Measurements from ENCODE around the gene TTLL13. TPM values are rescaled to one million over a fixed set of nuclear protein-coding genes. Genes with fewer than 3 reads are reported as not detected.
"Not testable (repeated sequence)": the region's sequence is repeated elsewhere in the genome, so short reads cannot be mapped to it uniquely, and the experiment has no call there.

The TTLL13 gene
- total RNA-seq, 4 donors from 2014 or later = 0.21 TPM; not detected in 3

DNA sequence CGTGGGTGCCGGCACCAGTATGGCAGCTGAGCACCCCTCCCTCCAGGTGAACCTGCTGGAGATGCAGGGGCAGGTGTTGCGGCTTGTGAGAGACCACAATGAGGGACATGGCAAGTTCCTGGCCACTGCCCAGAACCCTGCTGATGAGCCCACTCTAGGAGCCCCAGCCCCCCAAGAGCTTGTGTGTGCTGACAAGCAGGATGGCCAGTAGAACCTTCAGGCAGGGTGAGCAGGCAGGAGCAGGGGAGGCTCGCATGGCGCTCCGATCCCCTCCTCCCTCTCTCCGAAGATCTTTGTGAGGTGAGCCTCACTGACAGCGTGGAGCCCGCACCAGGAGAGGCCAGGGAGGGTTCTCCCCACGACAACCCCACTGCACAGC, 45.9 kb downstream of the TTLL13 start:
- Histone ChIP-seq H3K4me3 (no peak overlapping the region), H3K9me3 (no peaks in the 10 kb centered on the region), H3K27me3 (no peaks in the 10 kb centered on the region), H3K4me1 (peaks cover 8% of the 10 kb centered on the region), H3K27ac (no peak overlapping the region), H3K36me3 (no peaks in the 10 kb centered on the region)
- TF ChIP-seq CTCF (IDR thresholded peaks at IDR 0.05) = no peak
- no peak for TF ChIP-seq EP300 (IDR thresholded peaks at IDR 0.05)
- 53% methylated on average over 4 of the region's 10 CpGs for WGBS
- no peak for DNase-seq (ENCODE audit: low spot score in 2 of 2)

DNA sequence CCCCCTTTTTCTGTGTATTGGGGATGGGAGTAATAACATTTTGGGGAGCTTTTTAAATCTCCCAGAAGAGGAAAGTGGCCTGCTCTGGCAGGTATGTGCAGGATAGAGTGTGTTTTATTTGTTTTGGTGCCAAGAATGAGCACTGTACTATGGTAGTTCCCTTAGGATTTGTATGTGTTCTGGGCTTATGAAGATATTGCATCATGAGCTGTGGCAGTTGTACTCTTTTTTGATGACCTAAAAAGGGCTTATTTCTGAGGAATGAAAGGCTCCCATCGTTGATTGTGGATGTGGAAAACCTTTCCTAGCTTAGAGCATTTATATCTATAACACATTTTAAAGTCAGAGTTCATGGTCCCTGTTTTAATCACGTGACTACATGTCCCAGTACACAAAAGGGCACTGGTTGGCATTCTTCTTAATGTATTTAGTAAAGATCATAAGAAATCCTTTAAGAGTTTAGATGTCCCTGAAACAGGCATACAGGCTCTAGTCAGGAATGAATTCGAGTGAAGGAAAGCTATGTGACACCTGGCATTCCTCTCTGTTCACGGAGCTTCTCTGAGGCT, 47.0 kb downstream of the TTLL13 start:
- H3K9me3 ChIP-seq; H3K4me3 ChIP-seq; DNase-seq (ENCODE audit: low spot score in 2 of 2); H3K36me3 ChIP-seq; H3K27ac ChIP-seq; H3K27me3 ChIP-seq: not testable (repeated sequence)
- H3K4me1 ChIP-seq = peaks cover 13% of the 10 kb centered on the region
- 65% methylated on average over 4 of the region's 4 CpGs for WGBS

DNA sequence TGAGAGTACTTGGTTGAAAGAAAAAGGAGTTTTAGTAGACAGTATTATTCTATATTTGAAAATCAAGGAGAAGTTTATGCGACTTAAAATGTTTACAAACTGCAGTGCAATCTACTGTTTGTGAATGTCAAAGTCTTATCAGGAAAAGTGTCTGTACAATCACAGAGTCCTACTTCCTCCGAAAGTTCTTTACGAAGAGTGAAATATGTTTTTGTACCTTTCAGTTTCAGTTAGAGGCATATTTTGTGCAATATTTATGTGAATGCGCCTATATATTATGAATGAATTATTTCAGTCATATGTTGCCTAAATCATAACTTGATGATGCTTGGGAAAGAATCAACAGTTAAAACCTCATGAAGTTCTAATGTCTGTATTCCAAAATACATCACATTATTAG, 47.7 kb downstream of the TTLL13 start:
- H3K4me3 ChIP-seq = no peak overlapping the region
- H3K27ac ChIP-seq = no peak overlapping the region
- peaks cover 19% of the 10 kb centered on the region for H3K4me1 ChIP-seq
- no peak for DNase-seq (ENCODE audit: low spot score in 2 of 2)
- TF ChIP-seq EP300 (IDR thresholded peaks at IDR 0.05) (no peak), POLR2A (IDR thresholded peaks at IDR 0.05) (no peak), POLR2AphosphoS5 (IDR thresholded peaks at IDR 0.05) (no peak), CTCF (IDR thresholded peaks at IDR 0.05) (no peak)
- H3K9me3 ChIP-seq = no peaks in the 10 kb centered on the region
- H3K36me3 ChIP-seq = no peaks in the 10 kb centered on the region
- H3K27me3 ChIP-seq = no peaks in the 10 kb centered on the region
- WGBS = 95% methylated on average over 4 of the region's 4 CpGs

- no peak for DNase-seq (ENCODE audit: low spot score in 2 of 2)
- WGBS = 88% methylated on average over 9 of the region's 9 CpGs
- no peaks in the 10 kb centered on the region for H3K27me3 ChIP-seq
- no peaks in the 10 kb centered on the region for H3K36me3 ChIP-seq
- H3K9me3 ChIP-seq = no peaks in the 10 kb centered on the region
- no peak for TF ChIP-seq EP300 (IDR thresholded peaks at IDR 0.05)
- no peak for TF ChIP-seq CTCF (IDR thresholded peaks at IDR 0.05)
- no peak for TF ChIP-seq POLR2AphosphoS5 (IDR thresholded peaks at IDR 0.05)
- TF ChIP-seq POLR2A (IDR thresholded peaks at IDR 0.05) = no peak
- H3K4me3 ChIP-seq = no peak overlapping the region
- no peak overlapping the region for H3K27ac ChIP-seq
- peaks cover 13% of the 10 kb centered on the region for H3K4me1 ChIP-seq
Observed at GRCh38 chr15:90300541-90300940, 51.2 kb downstream of the TTLL13 start.

DNA sequence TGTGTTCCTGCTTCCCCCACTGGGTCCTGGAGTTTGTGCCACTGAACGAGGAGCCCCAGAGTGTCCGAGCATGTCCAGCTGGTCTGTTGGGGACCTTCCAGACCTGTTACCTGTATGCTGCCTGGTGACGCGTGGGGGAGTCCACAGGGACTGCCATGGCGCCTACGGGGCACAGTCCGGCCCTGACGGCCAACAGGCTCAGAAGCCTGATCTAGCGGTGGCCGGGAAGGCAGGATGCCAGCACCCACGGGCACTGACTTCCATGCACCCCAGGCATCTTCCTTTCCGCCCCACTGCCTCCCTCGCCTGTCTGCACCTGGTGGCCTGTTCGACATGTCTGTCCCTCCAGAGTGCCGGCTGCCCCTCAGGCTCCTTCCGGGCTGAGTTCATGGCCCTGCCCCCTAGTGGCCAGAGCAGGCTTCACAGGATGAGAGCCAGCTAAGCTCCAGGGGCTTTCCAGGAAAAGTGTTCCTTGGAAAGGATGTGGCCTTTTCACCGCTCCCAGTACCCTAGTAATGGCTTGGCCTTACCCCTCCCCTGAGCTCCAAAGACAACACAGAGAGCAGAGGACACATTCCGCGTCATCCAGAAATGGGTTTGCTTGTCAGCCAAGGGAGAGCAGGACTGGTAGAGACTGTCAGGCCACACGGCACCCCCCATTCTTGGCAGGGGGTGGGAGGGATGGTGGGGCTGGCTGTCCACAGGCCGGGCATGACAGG, 51.8 kb downstream of the TTLL13 start:
- DNase-seq (ENCODE audit: low spot score in 2 of 2) = no peak
- Histone ChIP-seq H3K4me3 (no peak overlapping the region), H3K27me3 (no peaks in the 10 kb centered on the region), H3K4me1 (peaks cover 13% of the 10 kb centered on the region), H3K36me3 (no peaks in the 10 kb centered on the region), H3K9me3 (no peaks in the 10 kb centered on the region), H3K27ac (no peak overlapping the region)
- WGBS = 61% methylated on average over 11 of the region's 21 CpGs
- TF ChIP-seq POLR2AphosphoS5 (IDR thresholded peaks at IDR 0.05) = no peak
- TF ChIP-seq CTCF (IDR thresholded peaks at IDR 0.05) = peak; percentile 24 to 86
